Skeletal muscle cell (primary cell): ENCODE results near the gene LMOD2.
A peak's percentile ranks its signal among the peaks of the same experiment; 100 is the strongest.

Experiments
- DNase-seq: peaks from one replicate; pipeline ENCODE4 v3.0.0-alpha.2; 2010; ENCODE audit warnings: low read depth
- H3K4me3 ChIP-seq: 2 replicates; pipeline ENCODE4 v1.5.1; 2011; ENCODE audit warnings: low read depth, mild to moderate bottlenecking, control low read depth, low read length, moderate library complexity

The LMOD2 gene

DNA sequence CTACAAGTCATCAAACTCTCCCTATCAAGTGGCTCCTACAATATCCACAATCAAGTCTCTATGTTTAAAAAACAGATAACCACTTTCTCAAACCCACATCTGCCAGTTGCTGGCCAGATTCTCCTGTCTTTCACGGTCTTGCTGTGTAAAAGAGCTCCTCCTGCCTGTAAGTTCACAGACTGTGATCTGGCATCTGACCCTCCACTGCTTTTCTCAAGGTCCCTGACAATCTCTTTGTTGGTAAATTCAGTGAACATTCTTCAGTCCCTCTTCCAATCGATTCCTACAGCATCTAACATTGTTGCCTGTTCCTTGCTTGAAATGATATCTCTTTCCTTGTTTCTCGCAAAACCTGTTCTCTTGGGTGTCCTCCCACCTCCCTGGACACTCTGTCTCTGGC, 18.5 kb upstream of the LMOD2 start:
- DNase-seq: no peak
- no peak overlapping the region for H3K4me3 ChIP-seq

DNA sequence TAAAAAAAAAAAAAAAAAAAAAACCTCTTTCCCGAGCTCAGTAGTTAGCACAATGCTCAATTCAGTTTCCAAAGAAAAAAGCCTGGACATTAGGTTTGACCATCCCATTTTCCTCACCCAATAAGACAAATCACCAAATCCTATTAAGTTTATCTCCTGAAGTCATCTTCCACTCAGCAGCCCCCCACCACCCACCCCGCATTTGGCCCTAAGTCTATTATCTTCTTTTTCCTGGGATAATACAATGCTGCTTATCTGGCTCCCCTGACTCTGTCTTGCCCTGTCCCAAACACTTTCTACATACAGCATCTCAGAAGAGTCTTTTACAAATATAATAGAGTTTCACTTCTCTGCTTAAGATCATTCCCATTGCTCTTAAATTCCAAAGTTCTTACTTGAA, 17.8 kb upstream of the LMOD2 start:
- no peak for DNase-seq
- H3K4me3 ChIP-seq: no peak overlapping the region

DNA sequence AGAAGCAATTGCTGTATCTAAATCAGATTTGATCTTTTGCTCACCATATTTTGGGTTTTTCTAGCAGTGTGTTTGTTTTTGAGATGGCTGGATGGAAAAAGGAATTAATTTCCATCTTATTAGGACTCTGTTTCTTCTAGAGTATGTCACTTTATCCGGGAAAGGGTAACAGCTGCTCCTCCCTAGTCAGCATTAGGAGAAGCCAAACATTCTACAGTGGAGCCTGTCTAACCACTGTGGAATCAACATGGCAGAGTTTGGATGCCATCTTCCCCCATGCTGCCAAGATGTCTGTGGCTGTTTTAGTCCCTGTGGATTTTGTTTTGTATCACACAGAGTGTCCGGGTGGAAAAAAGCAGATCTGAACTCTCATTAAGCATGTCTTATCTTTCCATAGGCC, 16.0 kb upstream of the LMOD2 start:
- DNase-seq: no peak
- no peak overlapping the region for H3K4me3 ChIP-seq

DNA sequence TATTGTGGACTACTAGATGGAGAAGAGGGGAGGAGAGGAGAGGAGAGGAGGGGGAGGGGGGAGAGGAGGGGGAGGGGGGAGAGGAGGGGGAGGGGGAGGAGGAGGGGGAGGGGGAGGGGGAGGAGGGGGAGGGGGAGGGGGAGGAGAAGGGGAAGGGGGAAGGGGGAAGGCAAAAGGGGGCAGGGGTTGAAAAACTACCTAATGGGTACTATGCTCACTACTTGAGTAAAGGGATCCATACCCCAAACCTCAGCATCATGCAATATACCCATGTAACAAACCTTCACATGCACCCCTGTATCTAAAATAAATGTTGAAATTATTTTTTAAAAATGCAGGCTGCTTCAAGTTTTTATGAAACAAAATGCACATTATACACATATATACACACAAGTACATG, 15.1 kb upstream of the LMOD2 start:
- no peak overlapping the region for H3K4me3 ChIP-seq
- no peak for DNase-seq

DNA sequence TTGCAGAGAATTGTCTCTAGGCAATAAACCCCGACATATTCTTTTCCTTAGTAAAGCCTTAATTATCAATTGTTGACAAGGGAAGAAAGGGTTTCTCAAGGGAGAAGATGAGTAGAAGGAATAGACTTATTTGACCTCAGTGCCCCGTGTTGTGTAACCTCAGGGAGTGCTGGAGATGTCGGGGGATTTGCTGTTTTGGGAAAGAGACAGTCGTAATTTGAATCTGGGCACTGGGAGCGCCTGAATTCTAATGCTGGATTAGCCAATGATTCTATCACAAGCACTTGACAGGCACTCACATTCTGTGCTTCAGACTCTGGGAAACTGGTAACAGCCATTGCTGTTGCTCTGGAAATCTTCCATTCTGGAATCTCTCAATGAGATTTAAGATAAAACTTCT, 13.8 kb upstream of the LMOD2 start:
- no peak for DNase-seq
- H3K4me3 ChIP-seq: no peak overlapping the region

DNA sequence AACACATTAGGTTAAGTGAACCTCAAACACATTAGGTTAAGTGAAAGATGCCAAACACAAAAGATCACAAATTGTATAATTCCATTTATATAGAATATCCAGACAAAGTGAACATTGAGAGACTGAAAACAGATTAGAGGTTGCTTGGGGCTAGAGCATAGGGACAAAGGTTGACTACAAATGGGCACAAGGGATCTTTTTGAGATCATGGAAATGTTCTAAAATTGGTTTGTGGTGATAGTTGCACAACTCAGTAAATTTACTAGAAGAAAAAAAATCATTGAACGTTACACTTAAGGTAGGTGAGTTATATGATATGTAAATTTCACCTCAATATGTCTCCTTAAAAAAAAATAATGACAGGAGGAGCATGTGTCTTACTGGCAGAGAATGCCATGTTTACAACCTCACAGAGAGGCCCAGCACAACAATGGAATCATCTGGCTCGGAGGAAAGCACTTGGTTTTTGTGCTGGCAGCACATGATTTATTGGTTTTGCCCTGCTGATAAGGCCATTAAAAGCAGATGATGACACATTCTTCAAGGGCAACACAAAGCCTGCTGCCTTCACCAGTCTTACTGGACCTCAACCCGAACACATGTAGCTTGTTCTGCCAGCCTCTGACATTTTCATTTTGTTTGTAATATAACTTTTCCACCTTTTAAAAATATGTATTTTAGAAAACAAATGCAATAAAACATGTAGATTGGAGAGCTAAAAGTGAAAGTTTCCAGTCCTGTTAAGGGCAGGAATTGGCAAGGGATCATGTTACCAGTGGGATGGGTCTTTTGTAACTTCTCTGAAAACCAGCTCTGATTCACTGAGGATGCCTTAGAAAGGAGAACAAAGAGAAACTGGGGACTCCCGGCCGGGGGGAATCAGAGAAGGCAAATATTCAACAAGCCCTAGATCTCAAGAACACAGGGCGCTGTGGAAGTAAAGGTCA, 11.9 kb upstream of the LMOD2 start:
- peak overlapping the region; percentile 15 for H3K4me3 ChIP-seq
- DNase-seq: peak; percentile 60

DNA sequence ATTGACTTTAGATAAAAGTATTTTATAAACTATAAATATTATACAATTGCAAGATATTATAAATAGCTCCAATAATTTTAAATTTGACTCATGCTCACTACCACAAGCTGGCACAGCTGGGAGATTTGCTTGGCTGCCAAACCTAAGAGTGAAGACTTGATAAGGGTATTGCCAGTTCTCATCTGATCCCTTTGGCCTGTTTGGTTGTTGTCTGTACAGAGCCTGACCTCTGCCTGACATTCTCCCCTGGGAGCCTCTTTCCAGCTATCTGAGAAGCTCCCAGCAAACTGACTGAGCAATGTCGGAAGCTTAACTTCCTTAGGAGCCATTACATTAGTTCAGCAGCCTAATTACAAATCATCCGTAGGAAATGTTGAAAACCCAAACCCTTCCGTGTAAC, 10.2 kb upstream of the LMOD2 start:
- DNase-seq: no peak
- H3K4me3 ChIP-seq: no peak overlapping the region

DNA sequence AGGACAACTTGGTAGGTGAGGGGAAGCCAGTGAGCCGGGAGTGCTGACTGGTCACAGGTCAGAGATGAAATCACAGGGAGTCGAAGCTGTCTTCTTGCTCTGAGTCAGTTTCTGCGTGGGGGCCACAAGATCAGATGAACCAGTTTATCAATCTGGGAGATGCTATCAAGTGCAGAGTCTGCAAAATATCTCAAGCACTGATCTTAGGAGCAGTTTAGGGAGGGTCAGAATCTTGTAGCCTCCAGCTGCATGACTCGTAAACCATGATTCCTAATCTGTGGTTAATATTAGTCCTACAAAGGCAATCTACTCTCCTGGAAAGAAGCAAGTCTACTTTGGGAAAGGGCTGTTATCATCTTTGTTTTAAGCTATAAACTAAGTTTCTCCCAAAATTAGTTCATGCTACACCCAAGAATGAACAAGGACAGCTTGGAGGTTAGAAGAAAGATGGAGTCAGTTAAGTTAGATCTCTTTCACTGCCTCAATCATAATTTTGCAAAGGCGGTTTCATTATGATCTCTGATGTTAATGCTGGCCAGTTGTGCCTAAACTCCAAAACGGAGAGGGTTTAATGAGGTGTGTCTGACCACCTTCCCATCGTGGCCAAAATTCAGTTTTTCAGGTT, 8.4 kb upstream of the LMOD2 start:
- H3K4me3 ChIP-seq: no peak overlapping the region
- no peak for DNase-seq

DNA sequence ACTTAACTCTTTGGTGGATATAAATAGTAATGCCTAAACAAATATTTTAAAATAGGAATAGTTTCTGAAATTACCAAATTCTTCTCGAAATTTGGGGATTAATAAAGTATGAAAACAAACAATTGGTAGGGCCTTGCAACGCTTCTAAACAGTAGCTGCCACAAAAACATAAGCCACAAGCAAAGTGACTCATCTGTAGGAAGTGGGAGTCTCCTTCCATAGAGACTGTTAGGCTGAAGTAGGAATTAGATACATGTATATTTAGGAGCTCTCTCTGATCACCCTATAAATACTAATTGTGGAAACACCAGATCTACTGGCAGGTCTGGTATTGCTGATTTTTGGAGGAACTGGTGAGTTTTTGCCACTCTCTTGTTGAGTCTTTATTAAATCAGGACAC, 5.7 kb upstream of the LMOD2 start:
- H3K4me3 ChIP-seq: no peak overlapping the region
- no peak for DNase-seq

DNA sequence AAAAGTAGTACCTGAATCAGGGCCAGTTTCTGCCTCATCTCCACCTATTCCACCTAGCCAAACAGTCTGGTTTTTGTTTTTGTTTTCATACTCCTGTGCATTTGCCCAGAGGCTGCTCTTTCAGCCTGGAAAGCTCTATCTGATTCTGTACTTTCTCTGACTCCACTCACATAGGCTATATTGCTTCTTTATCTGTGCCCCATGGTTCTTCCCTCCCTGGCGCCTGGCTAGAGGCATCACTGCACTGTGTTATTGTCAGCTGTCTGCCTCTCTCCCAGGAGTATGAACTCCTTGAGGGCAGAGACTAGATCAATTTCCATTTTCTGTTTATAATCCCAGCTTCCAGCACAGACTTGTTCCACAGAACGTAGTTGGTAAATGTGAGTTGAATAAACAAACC, 5.1 kb upstream of the LMOD2 start:
- H3K4me3 ChIP-seq: no peak overlapping the region
- no peak for DNase-seq

DNA sequence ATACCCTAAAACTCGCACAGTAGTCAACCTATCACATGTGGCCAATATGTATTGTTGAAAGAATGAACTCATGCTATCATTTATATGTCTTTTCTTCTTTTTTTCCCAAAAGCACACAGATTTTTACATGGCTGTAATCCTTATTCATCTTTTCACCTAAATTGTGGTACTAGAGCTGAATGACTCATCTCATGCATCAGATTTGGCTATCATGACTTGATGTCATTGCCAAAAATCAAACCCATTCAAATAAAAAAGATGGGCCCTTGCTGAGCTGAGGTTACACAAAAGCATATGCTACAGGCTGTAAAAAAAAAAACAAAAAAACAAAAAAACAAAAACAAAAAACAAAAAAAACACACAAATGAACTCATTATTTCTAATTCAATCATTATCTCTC, 3.3 kb upstream of the LMOD2 start:
- H3K4me3 ChIP-seq: no peak overlapping the region
- DNase-seq: no peak

DNA sequence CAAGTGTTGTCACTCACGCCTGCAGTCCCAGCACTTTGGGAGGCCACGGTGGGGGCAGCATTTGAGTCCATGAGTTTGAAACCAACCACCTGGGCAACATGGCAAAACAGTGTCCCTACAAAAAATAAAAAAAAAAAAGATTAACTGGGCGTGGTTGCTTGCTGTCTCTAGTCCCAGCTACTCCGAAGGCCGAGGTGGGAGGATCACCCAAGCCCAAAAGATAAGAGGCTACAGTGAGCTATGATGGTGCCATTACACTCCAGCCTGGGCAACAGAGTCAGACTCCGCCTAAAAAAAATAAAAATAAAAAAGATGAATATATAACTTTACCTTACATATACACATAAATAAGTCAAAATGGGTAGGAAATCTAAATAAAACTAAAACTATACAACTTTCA, 2.5 kb upstream of the LMOD2 start:
- no peak for DNase-seq
- no peak overlapping the region for H3K4me3 ChIP-seq

DNA sequence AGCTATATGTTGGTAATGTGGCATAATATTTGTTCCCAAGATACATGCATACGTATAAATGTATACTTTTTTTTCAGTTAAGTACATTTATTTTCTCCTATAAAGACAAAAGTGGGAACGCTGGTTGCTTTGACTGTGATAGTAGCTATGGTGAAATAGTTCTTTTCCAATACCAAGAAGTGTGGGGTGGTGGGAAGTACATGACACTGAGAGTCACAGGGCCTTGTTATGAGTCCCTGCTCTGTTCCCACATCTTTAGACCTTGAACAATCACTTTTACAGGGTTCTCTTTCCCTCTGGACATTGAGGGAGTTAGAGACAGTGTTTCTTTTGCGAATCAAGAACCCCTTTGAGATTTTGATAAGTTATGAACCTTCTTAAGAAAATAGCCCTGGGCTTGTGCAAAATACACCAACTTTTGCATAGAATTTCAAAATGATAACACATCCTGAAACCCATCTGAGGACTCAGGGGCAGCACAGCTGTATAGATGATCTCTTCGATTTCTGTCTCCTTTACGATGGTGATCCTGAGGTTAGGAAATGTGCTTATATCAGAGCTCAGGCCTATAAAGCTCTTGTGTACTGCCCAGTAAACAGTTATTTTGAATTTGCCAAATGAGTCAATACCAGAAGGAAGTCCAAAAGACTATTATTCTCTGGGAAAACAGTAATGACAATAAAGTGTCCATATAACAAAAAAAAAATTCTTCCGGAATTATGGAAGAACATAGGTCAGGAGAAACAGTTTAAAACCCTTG, 1.1 kb downstream of the LMOD2 start:
- DNase-seq: no peak
- no peak overlapping the region for H3K4me3 ChIP-seq

DNA sequence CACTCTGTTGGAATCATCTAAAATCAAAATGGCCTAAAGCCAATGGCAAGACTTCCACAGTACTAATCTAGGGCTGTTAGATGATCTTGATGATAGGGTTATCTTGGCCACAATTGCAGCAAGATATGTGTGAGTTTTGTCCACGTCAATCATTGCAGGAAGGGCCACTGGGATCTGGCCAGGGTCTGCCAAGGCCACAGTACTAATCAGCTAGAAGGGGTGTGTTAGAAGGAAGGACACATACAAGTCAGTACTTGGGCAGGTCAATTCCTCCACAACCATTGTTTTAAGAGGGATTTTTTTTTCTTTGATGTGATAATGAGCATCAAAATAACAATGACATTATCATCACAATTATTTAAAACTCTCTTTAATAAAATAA, 1.6 kb downstream of the LMOD2 start:
- no peak overlapping the region for H3K4me3 ChIP-seq
- no peak for DNase-seq

DNA sequence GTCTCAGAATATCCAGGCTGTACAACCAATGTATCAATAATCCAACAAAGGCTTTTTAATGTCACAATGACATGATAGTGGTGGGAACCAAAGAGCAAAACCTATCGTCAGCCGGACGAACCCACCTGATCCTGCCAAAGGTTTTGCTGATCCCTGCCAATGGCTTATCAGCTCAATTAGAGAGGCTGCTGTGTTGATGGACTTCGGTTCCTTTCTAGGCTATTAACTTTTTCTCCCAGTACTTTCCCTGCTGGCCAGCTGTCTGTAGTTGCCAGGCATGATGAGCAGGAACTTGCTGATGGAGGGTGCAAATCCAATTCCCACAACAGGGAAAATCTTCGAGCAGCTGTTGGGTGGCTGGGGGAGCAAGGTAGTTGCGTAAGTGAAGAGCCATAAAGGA, 2.4 kb downstream of the LMOD2 start:
- no peak overlapping the region for H3K4me3 ChIP-seq
- DNase-seq: no peak

DNA sequence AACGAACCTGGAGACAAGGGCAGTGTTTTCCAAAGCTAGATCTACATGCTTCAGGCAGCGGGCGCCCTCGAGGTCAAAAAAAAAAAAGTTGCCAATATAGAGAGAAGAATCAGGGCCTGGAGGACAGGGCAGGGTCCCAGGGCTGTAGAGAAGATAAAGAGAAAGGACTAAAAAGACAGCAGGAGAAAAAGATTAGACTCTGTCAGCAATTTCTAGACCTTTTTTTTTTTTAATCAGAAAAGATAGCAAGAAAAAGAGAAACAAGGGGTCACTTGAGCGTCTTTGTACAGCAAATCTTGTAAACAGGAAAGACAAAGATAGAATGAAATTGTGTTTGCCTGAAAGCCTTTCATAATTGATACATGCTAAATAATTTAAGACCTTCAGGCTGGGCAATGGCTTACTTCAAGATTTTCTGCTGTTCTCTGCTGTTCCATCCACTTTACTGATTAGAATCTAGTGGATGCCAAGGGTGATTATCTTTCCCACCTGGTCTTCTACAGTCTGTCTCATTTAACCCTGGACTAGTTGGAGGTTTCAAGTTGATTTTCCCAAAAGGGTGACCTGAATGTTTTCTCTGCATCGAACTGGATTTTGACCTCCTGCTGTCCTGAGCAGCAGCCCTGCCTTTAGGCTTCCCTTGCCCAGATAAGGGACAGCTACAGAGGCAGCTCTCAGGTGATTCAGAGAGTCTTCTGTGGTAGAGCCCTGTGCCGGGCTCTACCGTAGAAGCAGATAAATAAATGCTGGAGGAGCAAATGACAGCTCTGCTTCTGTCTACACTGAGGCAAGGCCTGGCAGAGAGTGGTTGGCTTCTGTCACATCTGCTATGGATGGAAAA, 5.1 kb downstream of the LMOD2 start:
- DNase-seq: no peak
- H3K4me3 ChIP-seq: no peak overlapping the region

DNA sequence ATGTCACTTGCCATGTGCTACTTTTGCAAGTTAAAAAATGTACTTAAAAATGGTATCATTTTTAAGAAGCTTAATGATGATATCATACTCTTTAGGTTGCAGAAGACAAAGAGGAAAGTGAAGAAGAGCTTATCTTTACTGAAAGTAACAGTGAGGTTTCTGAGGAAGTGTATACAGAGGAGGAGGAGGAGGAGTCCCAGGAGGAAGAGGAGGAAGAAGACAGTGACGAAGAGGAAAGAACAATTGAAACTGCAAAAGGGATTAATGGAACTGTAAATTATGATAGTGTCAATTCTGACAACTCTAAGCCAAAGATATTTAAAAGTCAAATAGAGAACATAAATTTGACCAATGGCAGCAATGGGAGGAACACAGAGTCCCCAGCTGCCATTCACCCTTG, 6.1 kb downstream of the LMOD2 start:
- no peak overlapping the region for H3K4me3 ChIP-seq
- no peak for DNase-seq

DNA sequence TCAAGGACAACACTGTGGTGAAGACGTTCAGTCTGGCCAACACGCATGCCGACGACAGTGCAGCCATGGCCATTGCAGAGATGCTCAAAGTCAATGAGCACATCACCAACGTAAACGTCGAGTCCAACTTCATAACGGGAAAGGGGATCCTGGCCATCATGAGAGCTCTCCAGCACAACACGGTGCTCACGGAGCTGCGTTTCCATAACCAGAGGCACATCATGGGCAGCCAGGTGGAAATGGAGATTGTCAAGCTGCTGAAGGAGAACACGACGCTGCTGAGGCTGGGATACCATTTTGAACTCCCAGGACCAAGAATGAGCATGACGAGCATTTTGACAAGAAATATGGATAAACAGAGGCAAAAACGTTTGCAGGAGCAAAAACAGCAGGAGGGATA, 6.6 kb downstream of the LMOD2 start:
- H3K4me3 ChIP-seq: no peak overlapping the region
- DNase-seq: no peak

DNA sequence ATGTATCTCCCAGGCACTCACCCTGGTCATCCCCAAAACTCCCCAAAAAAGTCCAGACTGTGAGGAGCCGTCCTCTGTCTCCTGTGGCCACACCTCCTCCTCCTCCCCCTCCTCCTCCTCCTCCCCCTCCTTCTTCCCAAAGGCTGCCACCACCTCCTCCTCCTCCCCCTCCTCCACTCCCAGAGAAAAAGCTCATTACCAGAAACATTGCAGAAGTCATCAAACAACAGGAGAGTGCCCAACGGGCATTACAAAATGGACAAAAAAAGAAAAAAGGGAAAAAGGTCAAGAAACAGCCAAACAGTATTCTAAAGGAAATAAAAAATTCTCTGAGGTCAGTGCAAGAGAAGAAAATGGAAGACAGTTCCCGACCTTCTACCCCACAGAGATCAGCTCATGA, 7.1 kb downstream of the LMOD2 start:
- no peak overlapping the region for H3K4me3 ChIP-seq
- no peak for DNase-seq

DNA sequence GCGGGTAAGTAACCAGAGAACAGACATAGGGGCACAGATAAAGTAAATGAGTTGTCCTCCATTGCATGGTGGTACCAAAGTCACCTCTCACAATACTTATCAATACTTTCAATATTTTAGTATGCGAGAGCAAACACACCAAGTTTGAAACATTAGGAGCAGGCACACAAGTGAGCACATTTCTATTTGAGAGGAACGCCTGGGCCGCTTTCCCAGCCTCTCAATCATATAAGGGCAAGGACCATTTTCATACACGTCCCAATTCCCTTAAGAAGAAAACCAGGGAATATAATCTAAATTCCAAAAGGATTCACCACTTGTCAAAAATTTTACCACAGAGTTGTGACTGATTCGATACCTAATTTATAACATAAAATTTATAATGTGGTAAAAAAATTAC, 7.5 kb downstream of the LMOD2 start:
- H3K4me3 ChIP-seq: no peak overlapping the region
- DNase-seq: no peak
